Left lung (tissue), 10 donors: ENCODE measurements around the gene ARL5A. TPM values are rescaled to one million over a fixed set of nuclear protein-coding genes. Genes with fewer than 3 reads are reported as not detected.

Experiments
- ATAC-seq: fragments of 200-7000 bp; cut with Tn5 transposase; one replicate; pipeline ENCODE4 v1.9.1; 2020; ENCODE audit warnings: moderate library complexity
- DNase-seq, 4 donors: peaks; one replicate each; pipeline ENCODE4 v3.0.0-alpha.2; 2013 to 2020
- H3K27ac ChIP-seq, 2 donors: fragments of 200-600 bp; sonication (generic) in 1 of 2; one replicate each; pipeline versions ENCODE4 v1.5.0 to v1.8.0; 2020 to 2021
- H3K27me3 ChIP-seq, 2 donors: fragments of 200-600 bp; sonication (generic) in 1 of 2; one replicate each; pipeline versions ENCODE4 v1.5.0 to v1.8.0; 2020 to 2021
- H3K36me3 ChIP-seq, 2 donors: fragments of 200-600 bp; sonication (generic) in 1 of 2; one replicate each; pipeline versions ENCODE4 v1.5.0 to v1.8.0; 2020 to 2021
- H3K4me1 ChIP-seq, 2 donors: fragments of 200-600 bp; one replicate each; pipeline ENCODE4 v1.8.0; 2021
- H3K4me3 ChIP-seq, 2 donors: fragments of 200-600 bp; sonication (generic) in 1 of 2; one replicate each; pipeline versions ENCODE4 v1.5.0 to v1.8.0; 2020 to 2021; ENCODE audit warnings: mild to moderate bottlenecking in 1 of 2
- H3K9me3 ChIP-seq, 2 donors: fragments of 200-600 bp; sonication (generic) in 1 of 2; one replicate each; pipeline versions ENCODE4 v1.5.0 to v1.8.0; 2020 to 2021
- CTCF ChIP-seq, 2 donors: fragments of 200-600 bp; sonication (generic) in 1 of 2; IDR thresholded peaks; one replicate each; pipeline versions ENCODE4 v1.5.0 to v1.8.0; 2021; ENCODE audit warnings: antibody characterized with exemption in 2 of 2
- intact Hi-C, 2 donors: fragments of 100-400 bp; cut with DNase I; formaldehyde crosslinking; loops; one replicate each; pipeline versions ENCODE4 v1.11.2 to v1.14.2; 2022
- polyA plus RNA-seq, 6 donors: library from polyadenylated mRNA; unstranded; fragments of 120-200 nt; gene quantifications; one replicate each; pipeline ENCODE4 v1.2.1, GENCODE V29; 2013; ENCODE audit not compliant: insufficient read length in 6 of 6
- total RNA-seq, 2 donors: library from RNA; stranded (reverse); fragmentation: NEBNext Ultra II Directional; extraction: Animal tissue kit (Norgen Biotek cat#: 25700); gene quantifications; one replicate each; pipeline ENCODE4 v1.2.1, GENCODE V29; 2021
- donor health status: DM: no; HTN: yes; CAD: no.
- donor health status: DM: no; HTN: no; CAD: no.

ARL5A gene
- total and polyA plus RNA-seq, 8 donors, result 41.2 to 58.0 (median 48.6) TPM

GRCh38 chr2:151792589-151792988 is 35.6 kb downstream of the ARL5A start:
- no peak for DNase-seq
- intact Hi-C loops, result no loop called here
- H3K36me3 ChIP-seq, result peaks cover 0 to 13% of the 10 kb centered on the region in 2 donors
- peaks cover 0 to 6% of the 10 kb centered on the region in 2 donors for H3K9me3 ChIP-seq
- H3K4me3 ChIP-seq, result no peak overlapping the region
- no peak overlapping the region for H3K27ac ChIP-seq
- ATAC-seq, result no peak
- no peaks in the 10 kb centered on the region for H3K27me3 ChIP-seq
- TF ChIP-seq CTCF (IDR thresholded peaks at IDR 0.05), result no peak
- H3K4me1 ChIP-seq, result no peaks in the 10 kb centered on the region

- TF ChIP-seq CTCF (IDR thresholded peaks at IDR 0.05), result no peak
- H3K4me3 ChIP-seq, result no peak overlapping the region
- H3K9me3 ChIP-seq, result peaks cover 0 to 6% of the 10 kb centered on the region in 2 donors
- DNase-seq, result no peak
- no peaks in the 10 kb centered on the region for H3K4me1 ChIP-seq
- intact Hi-C loops, result no loop called here
- no peaks in the 10 kb centered on the region for H3K27me3 ChIP-seq
- no peak for ATAC-seq
- no peak overlapping the region for H3K27ac ChIP-seq
- H3K36me3 ChIP-seq, result peaks cover 0 to 13% of the 10 kb centered on the region in 2 donors
Observed at GRCh38 chr2:151791545-151791944, 36.7 kb downstream of the ARL5A start.

- TF ChIP-seq CTCF (IDR thresholded peaks at IDR 0.05), result no peak
- no peak overlapping the region for H3K4me3 ChIP-seq
- DNase-seq, result no peak
- intact Hi-C loops, result no loop called here
- H3K27me3 ChIP-seq, result no peaks in the 10 kb centered on the region
- no peak for ATAC-seq
- H3K27ac ChIP-seq, result no peak overlapping the region
- H3K36me3 ChIP-seq, result peaks cover 0 to 21% of the 10 kb centered on the region in 2 donors
- peaks cover 0 to 6% of the 10 kb centered on the region in 2 donors for H3K9me3 ChIP-seq
- no peaks in the 10 kb centered on the region for H3K4me1 ChIP-seq
Observed at GRCh38 chr2:151790689-151791088, 37.5 kb downstream of the ARL5A start.

DNA sequence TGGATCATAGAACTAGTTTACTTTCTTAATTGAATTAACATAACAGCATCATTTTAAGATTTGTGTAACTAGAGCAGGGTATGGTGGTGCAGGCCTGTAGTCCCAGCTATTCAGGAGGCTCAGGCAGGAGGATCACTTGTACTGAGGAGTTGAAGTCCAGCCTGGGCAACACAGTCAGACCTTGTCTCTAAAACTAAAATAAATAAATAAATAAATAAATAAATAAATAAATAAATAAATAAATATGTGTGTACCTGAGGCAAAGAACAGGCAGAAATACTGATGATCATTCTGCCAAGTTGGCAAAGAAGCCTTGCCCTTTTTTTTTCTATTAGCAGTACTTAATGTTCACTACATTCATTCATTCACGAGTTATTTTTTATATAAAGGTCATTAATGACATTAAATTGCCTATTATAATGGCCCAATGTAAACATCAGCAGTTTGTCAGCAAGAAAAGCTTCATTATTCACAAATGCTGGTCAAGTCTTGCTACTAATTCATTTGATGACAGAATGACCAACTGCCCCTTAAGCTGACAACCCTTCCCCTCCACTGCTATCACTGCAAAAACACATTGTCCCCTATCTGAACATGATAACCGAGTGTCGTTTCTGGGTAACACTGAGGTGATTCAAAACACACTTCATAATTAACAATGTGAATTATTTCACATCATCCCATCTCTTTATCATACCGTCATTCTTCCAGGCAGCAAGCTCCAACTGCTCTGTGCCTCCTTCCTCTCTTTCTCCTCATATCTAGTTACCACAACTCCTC is 39.0 kb downstream of the ARL5A start:
- Histone ChIP-seq H3K27ac (no peak overlapping the region), H3K4me1 (no peaks in the 10 kb centered on the region), H3K36me3 (peaks cover 0 to 35% of the 10 kb centered on the region in 2 donors), H3K27me3 (no peaks in the 10 kb centered on the region), H3K4me3 (no peak overlapping the region), H3K9me3 (peaks cover 0 to 6% of the 10 kb centered on the region in 2 donors)
- no peak for TF ChIP-seq CTCF (IDR thresholded peaks at IDR 0.05)
- no peak for DNase-seq
- intact Hi-C loops, result no loop called here
- no peak for ATAC-seq

DNA sequence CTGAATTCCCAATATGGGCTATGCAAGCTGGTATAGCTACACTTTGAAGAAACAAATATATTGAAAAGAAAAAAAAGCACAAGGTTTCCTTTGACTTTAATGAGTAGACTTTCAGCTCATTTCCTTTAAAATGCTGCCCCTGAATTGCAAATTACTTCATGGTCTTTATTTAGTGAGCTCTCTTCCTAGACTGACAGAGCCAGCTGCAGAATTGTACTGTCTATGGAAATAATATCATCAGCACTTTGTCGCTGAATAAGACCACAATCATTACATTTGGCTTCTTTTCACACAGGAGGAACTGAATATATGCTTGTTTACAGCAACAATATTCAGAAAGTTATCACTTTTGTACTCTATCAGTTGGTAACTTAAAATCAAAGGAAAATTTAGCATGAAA is 41.7 kb downstream of the ARL5A start:
- Histone ChIP-seq H3K4me3 (no peak overlapping the region), H3K27ac (no peak overlapping the region), H3K4me1 (no peaks in the 10 kb centered on the region), H3K36me3 (peaks cover 2 to 37% of the 10 kb centered on the region in 2 donors), H3K9me3 (peaks cover 0 to under 1% of the 10 kb centered on the region in 2 donors), H3K27me3 (no peaks in the 10 kb centered on the region)
- intact Hi-C loops, result no loop called here
- ATAC-seq, result no peak
- DNase-seq, result no peak
- TF ChIP-seq CTCF (IDR thresholded peaks at IDR 0.05), result no peak
